ENCODE measurements around the gene DAZAP2. TPM values are rescaled to one million over a fixed set of nuclear protein-coding genes. Genes with fewer than 3 reads are reported as not detected.

Gene DAZAP2
- total and polyA plus RNA-seq, 2 of the 13 experiments (the other 11 are each of a cell fraction or from before 2014, with no cell fraction given), result 64.5 to 222 TPM

GRCh38 chr12:51217133-51217967, 21.3 kb upstream of the DAZAP2 start (continued):
- TF ChIP-seq ZNF75D (CRISPR knock-in tag; IDR thresholded peaks at IDR 0.05; ENCODE audit: borderline replicate concordance) (no peak), FOSL1 (CRISPR knock-in tag; IDR thresholded peaks at IDR 0.05; ENCODE audit: borderline replicate concordance) (no peak), ZNF232 (CRISPR knock-in tag; IDR thresholded peaks at IDR 0.05; ENCODE audit: borderline replicate concordance) (no peak), ZKSCAN1 (IDR thresholded peaks at IDR 0.05; ENCODE audit: low read length) (no peak), ZIK1 (CRISPR knock-in tag; IDR thresholded peaks at IDR 0.05; ENCODE audit: borderline replicate concordance, low read depth) (no peak), PRPF4 (IDR thresholded peaks at IDR 0.05; ENCODE audit: low read depth, low read length, poor library complexity, severe bottlenecking) (no peak), RCOR2 (CRISPR knock-in tag; IDR thresholded peaks at IDR 0.05) (no peak), PATZ1 (CRISPR knock-in tag; IDR thresholded peaks at IDR 0.05) (peak; percentile 77), ZSCAN30 (CRISPR knock-in tag; IDR thresholded peaks at IDR 0.05) (no peak), AHR (CRISPR knock-in tag; IDR thresholded peaks at IDR 0.05) (no peak), ZFY (CRISPR knock-in tag; IDR thresholded peaks at IDR 0.05) (0 out of 2 replicates have a peak, but pooled peaks have one; percentile 5), ZBTB3 (CRISPR knock-in tag; IDR thresholded peaks at IDR 0.05; ENCODE audit: borderline replicate concordance, low read depth) (no peak), MXI1 (IDR thresholded peaks at IDR 0.05; ENCODE audit: borderline replicate concordance, low read depth, low read length) (no peak), ZNF550 (CRISPR knock-in tag; IDR thresholded peaks at IDR 0.05; ENCODE audit: borderline replicate concordance) (no peak), AGO2 (optimal IDR thresholded peaks at IDR 0.05; ENCODE audit: low read depth, low read length) (no peak), POLR2AphosphoS5 (IDR thresholded peaks at IDR 0.05; ENCODE audit: low read depth, low read length) (no peak), MBD4 (IDR thresholded peaks at IDR 0.05; ENCODE audit: borderline replicate concordance, low read length) (no peak), ZNF260 (CRISPR knock-in tag; IDR thresholded peaks at IDR 0.05; ENCODE audit: borderline replicate concordance, low read depth) (no peak), DMAP1 (CRISPR knock-in tag; IDR thresholded peaks at IDR 0.05) (no peak), TAF15 (IDR thresholded peaks at IDR 0.05; ENCODE audit: low read depth, low read length, poor library complexity, severe bottlenecking) (no peak), ZNF414 (CRISPR knock-in tag; IDR thresholded peaks at IDR 0.05) (no peak), ZNF567 (CRISPR knock-in tag; IDR thresholded peaks at IDR 0.05; ENCODE audit: borderline replicate concordance) (no peak)
- TF ChIP-seq, protein P1, sequence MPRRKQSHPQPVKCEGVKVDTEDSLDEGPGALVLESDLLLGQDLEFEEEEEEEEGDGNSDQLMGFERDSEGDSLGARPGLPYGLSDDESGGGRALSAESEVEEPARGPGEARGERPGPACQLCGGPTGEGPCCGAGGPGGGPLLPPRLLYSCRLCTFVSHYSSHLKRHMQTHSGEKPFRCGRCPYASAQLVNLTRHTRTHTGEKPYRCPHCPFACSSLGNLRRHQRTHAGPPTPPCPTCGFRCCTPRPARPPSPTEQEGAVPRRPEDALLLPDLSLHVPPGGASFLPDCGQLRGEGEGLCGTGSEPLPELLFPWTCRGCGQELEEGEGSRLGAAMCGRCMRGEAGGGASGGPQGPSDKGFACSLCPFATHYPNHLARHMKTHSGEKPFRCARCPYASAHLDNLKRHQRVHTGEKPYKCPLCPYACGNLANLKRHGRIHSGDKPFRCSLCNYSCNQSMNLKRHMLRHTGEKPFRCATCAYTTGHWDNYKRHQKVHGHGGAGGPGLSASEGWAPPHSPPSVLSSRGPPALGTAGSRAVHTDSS (CRISPR knock-in tag; conservative IDR thresholded peaks at IDR 0.05), result no peak
- TF ChIP-seq, protein P2, sequence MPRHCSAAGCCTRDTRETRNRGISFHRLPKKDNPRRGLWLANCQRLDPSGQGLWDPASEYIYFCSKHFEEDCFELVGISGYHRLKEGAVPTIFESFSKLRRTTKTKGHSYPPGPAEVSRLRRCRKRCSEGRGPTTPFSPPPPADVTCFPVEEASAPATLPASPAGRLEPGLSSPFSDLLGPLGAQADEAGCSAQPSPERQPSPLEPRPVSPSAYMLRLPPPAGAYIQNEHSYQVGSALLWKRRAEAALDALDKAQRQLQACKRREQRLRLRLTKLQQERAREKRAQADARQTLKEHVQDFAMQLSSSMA (CRISPR knock-in tag; IDR thresholded peaks at IDR 0.05), result no peak
- TF ChIP-seq, protein P3, sequence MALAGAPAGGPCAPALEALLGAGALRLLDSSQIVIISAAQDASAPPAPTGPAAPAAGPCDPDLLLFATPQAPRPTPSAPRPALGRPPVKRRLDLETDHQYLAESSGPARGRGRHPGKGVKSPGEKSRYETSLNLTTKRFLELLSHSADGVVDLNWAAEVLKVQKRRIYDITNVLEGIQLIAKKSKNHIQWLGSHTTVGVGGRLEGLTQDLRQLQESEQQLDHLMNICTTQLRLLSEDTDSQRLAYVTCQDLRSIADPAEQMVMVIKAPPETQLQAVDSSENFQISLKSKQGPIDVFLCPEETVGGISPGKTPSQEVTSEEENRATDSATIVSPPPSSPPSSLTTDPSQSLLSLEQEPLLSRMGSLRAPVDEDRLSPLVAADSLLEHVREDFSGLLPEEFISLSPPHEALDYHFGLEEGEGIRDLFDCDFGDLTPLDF (CRISPR knock-in tag; IDR thresholded peaks at IDR 0.05), result no peak

All from HepG2 (cell line).